ENCODE results near the gene TUBGCP3. TPM values are rescaled to one million over a fixed set of nuclear protein-coding genes. Genes with fewer than 3 reads are reported as not detected.

TUBGCP3 gene
- total and polyA plus RNA-seq, 2 experiments from 2014 or later: 12.8 to 40.2 TPM

GRCh38 chr13:112457081-112457480 lies 130.9 kb downstream of the TUBGCP3 start (continued):
- TF ChIP-seq ZNF462 (CRISPR knock-in tag; IDR thresholded peaks at IDR 0.05) (no peak), NANOG (IDR thresholded peaks at IDR 0.05; ENCODE audit: borderline replicate concordance) (no peak), EZH2 (IDR thresholded peaks at IDR 0.05; ENCODE audit: low read depth, unreplicated experiment) (no peak), EZH2phosphoT487 (IDR thresholded peaks at IDR 0.05; ENCODE audit: unreplicated experiment) (no peak), CREB1 (CRISPR knock-in tag; IDR thresholded peaks at IDR 0.05; ENCODE audit: low read depth) (no peak), POLR2AphosphoS5 (IDR thresholded peaks at IDR 0.05; ENCODE audit: low read depth) (no peak), REST (IDR thresholded peaks at IDR 0.05; ENCODE audit: unreplicated experiment) (no peak), STAT1 (IDR thresholded peaks at IDR 0.05; ENCODE audit: unreplicated experiment) (no peak), JUNB (IDR thresholded peaks at IDR 0.05; ENCODE audit: unreplicated experiment) (no peak), CTCF (conservative IDR thresholded peaks at IDR 0.05; ENCODE audit: low read depth in 2 of 2) (no peak), ZNF331 (CRISPR knock-in tag; IDR thresholded peaks at IDR 0.05; ENCODE audit: low read depth) (no peak)
